ENCODE measurements around the gene HOXB1. TPM values are rescaled to one million over a fixed set of nuclear protein-coding genes. Genes with fewer than 3 reads are reported as not detected.

The HOXB1 gene
- total and polyA plus RNA-seq, 2 of the 8 experiments (the other 6 are each of a cell fraction or from before 2014, with no cell fraction given): not detected

DNA sequence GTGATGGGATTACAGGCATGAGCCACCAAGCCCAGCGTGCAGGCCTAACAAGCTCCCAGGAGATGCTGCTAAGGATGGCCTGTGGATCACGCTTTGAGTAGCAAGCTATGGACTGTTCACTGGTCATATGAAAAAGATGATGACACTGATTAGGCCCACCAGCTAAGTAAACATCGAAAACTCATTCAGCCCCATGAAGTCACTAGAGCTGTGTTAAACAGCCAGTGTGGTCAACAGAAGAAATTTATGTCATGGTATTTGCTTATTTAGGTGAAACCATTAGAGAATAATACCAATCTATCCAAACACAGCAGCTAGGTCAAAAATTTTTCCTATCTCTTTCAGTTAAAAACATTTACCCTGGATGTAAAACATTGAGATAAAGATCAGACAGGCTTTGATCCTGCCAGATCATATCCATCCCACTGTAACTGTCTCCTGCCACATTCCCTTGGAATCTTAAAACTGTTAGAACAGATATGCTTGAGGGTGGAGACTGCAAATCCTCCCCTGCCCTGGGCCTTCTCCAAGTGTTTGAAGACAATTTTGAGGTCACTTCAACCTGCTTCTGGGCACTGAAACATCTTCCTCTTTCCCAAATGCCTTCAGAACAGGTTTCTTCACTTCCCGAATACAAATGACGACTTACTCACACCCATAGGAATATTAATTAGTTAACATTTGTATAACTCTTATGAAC, 30.9 kb downstream of the HOXB1 start:
- Histone ChIP-seq H3K23me2 (ENCODE audit: low read depth, low read length) (no peaks in the 10 kb centered on the region), H3K79me2 (ENCODE audit: control insufficient read depth in 1 of 2, insufficient read depth in 2 of 2, low read length in 2 of 2) (no peaks in the 10 kb centered on the region), H2AFZ (ENCODE audit: low read length) (no peak overlapping the region), H4K8ac (ENCODE audit: extremely low read depth, insufficient read depth, low read length) (no peak overlapping the region), H3K4me3 (ENCODE audit: extremely low read depth in 1 of 4, insufficient read depth in 2 of 4, low read depth in 3 of 4, low read length in 4 of 4) (no peak overlapping the region), H3K56ac (replicated peaks; ENCODE audit: insufficient read length, low read depth, low read length) (no peak overlapping the region), H4K20me1 (replicated peaks in 1 of 2; ENCODE audit: control insufficient read depth in 1 of 2, insufficient read depth in 2 of 2, low read length in 2 of 2) (no peaks in the 10 kb centered on the region), H4K5ac (ENCODE audit: insufficient read length, low read depth, low read length) (no peak overlapping the region), H4K91ac (replicated peaks; ENCODE audit: insufficient read length, low read length) (no peak overlapping the region), H3K27ac (ENCODE audit: low read depth, low read length) (no peak overlapping the region), H2AK5ac (ENCODE audit: low read depth, low read length) (no peak overlapping the region; the same call in 1 of the 2 replicates), H3K4me2 (ENCODE audit: insufficient read depth in 1 of 2, low read depth in 2 of 2, low read length in 2 of 2) (no peak overlapping the region), H2BK15ac (ENCODE audit: low read length) (no peak overlapping the region), H3K79me1 (ENCODE audit: low read depth, low read length) (no peaks in the 10 kb centered on the region), H2BK12ac (ENCODE audit: low read depth, low read length) (no peak overlapping the region), H3K23ac (ENCODE audit: insufficient read length) (no peak overlapping the region), H2BK5ac (ENCODE audit: low read depth, low read length) (no peak overlapping the region), H3K14ac (ENCODE audit: insufficient read length) (no peak overlapping the region), H3K4me1 (replicated peaks in 1 of 4; ENCODE audit: control insufficient read depth in 3 of 4, insufficient read depth in 4 of 4, low read length in 3 of 4) (peaks cover 0 to 4% (median 2%) of the 10 kb centered on the region in 4 experiments; a peak in 3 of 7 replicates), H3K36me3 (ENCODE audit: control insufficient read depth in 2 of 4, insufficient read depth in 4 of 4, low read length in 3 of 4) (no peaks in the 10 kb centered on the region), H3K4ac (replicated peaks; ENCODE audit: insufficient read length, low read depth, low read length) (no peak overlapping the region), H3K9me3 (ENCODE audit: insufficient read depth in 2 of 2, low read depth in 1 of 2, low read length in 1 of 2) (no peaks in the 10 kb centered on the region), H2BK120ac (replicated peaks; ENCODE audit: low read depth, low read length) (no peak overlapping the region), H3K18ac (ENCODE audit: extremely low read depth, low read length) (no peak overlapping the region), H3K9ac (replicated peaks in 1 of 4; ENCODE audit: extremely low read depth in 1 of 4, low read depth in 3 of 4, low read length in 3 of 4) (no peak overlapping the region), H2BK20ac (ENCODE audit: low read length) (no peak overlapping the region), H3K27me3 (replicated peaks in 1 of 4; ENCODE audit: control insufficient read depth in 3 of 4, extremely low read depth in 1 of 4, insufficient read depth in 3 of 4, low read length in 3 of 4) (peaks cover 0 to 19% (median 15%) of the 10 kb centered on the region in 4 experiments; a peak in 5 of 7 replicates)
- ChIA-PET POLR2A (ENCODE audit: partially characterized antibody) (interaction anchor here (1.0 to 1.6 kb wide), 2 partner anchors 8 to 17 kb away, joined by 3 read pairs; no protein-coding TSS in a partner anchor), CTCF (ENCODE audit: partially characterized antibody) (interaction anchor here (0.9 to 2.8 kb wide), 12 partner anchors 14 to 192 kb away, joined by 3 to 15 read pairs (median 5); partner anchors contain the start of gene HOXB5)
- no peak for FAIRE-seq
- 87% methylated on average over 5 of the region's 5 CpGs; no CpG with 5 or more reads in 1 of the 2 experiments for WGBS, 2 experiments (ENCODE audit: extremely low coverage in 1 of 2, insufficient coverage in 1 of 2, insufficient read length in 1 of 2, insufficient replicate concordance in 2 of 2, low coverage in 1 of 2, low lambda C conversion rate in 2 of 2, missing lambda C conversion rate in 1 of 2)
- no peak for DNase-seq (ENCODE audit: low read depth in 1 of 2, low spot score in 2 of 2)
- TF ChIP-seq TCF12 (IDR thresholded peaks at IDR 0.05; ENCODE audit: low read depth, low read length) (no peak), EP300 (IDR thresholded peaks at IDR 0.05; ENCODE audit: borderline replicate concordance in 1 of 2, low read depth in 2 of 2, low read length in 2 of 2) (no peak)
